Neuron (in vitro differentiated cells): ENCODE results near the gene RNF213.

Experiments used
- H2AFZ ChIP-seq: one replicate; pipeline ENCODE4 v1.6.1; 2013; ENCODE audit warnings: low read depth, mild to moderate bottlenecking, inconsistent platforms, low read length, moderate library complexity
- H3K27me3 ChIP-seq: one replicate; pipeline ENCODE4 v1.6.1; 2013; ENCODE audit warnings: low read length; ENCODE audit not compliant: insufficient read depth
- H3K36me3 ChIP-seq: one replicate; pipeline ENCODE4 v1.6.1; 2013; ENCODE audit warnings: low read length; ENCODE audit not compliant: insufficient read depth
- H3K4me1 ChIP-seq: one replicate; pipeline ENCODE4 v1.6.1; 2013; ENCODE audit warnings: low read length; ENCODE audit not compliant: insufficient read depth
- H3K4me3 ChIP-seq: 2 replicates; pipeline ENCODE4 v1.5.1; 2013; ENCODE audit warnings: mild to moderate bottlenecking, low read length, moderate library complexity
- H3K9me3 ChIP-seq: one replicate; pipeline ENCODE4 v1.6.1; 2013; ENCODE audit warnings: low read length

The RNF213 gene

GRCh38 chr17:80421381-80422090 is 160.9 kb downstream of the RNF213 start:
- Histone ChIP-seq H3K9me3 (no peaks in the 10 kb centered on the region), H3K27me3 (no peaks in the 10 kb centered on the region), H3K4me3 (no peak overlapping the region), H2AFZ (no peak overlapping the region), H3K36me3 (peaks cover 23% of the 10 kb centered on the region), H3K4me1 (peaks cover under 1% of the 10 kb centered on the region)

- H3K4me1 ChIP-seq = peaks cover 3% of the 10 kb centered on the region
- no peaks in the 10 kb centered on the region for H3K27me3 ChIP-seq
- peaks cover 18% of the 10 kb centered on the region for H3K36me3 ChIP-seq
- no peaks in the 10 kb centered on the region for H3K9me3 ChIP-seq
- no peak overlapping the region for H2AFZ ChIP-seq
- no peak overlapping the region for H3K4me3 ChIP-seq
These were observed 161.6 kb downstream of the RNF213 start for GRCh38 chr17:80422276-80422675.

- no peak overlapping the region for H2AFZ ChIP-seq
- no peaks in the 10 kb centered on the region for H3K27me3 ChIP-seq
- peaks cover 12% of the 10 kb centered on the region for H3K36me3 ChIP-seq
- peaks cover 3% of the 10 kb centered on the region for H3K4me1 ChIP-seq
- no peak overlapping the region for H3K4me3 ChIP-seq
- H3K9me3 ChIP-seq = no peaks in the 10 kb centered on the region
These were observed 162.3 kb downstream of the RNF213 start for GRCh38 chr17:80422981-80423380.

- Histone ChIP-seq H3K36me3 (peaks cover 5% of the 10 kb centered on the region), H3K4me3 (no peak overlapping the region), H3K27me3 (no peaks in the 10 kb centered on the region), H2AFZ (no peak overlapping the region), H3K4me1 (peaks cover 3% of the 10 kb centered on the region), H3K9me3 (no peaks in the 10 kb centered on the region)
These were observed 163.0 kb downstream of the RNF213 start for GRCh38 chr17:80423536-80424225.

GRCh38 chr17:80424261-80424660 is 163.6 kb downstream of the RNF213 start:
- Histone ChIP-seq H3K4me3 (no peak overlapping the region), H3K4me1 (peaks cover 3% of the 10 kb centered on the region), H3K27me3 (no peaks in the 10 kb centered on the region), H3K36me3 (peaks cover 4% of the 10 kb centered on the region), H3K9me3 (no peaks in the 10 kb centered on the region), H2AFZ (no peak overlapping the region)

GRCh38 chr17:80424878-80425765 is 164.5 kb downstream of the RNF213 start:
- Histone ChIP-seq H3K36me3 (no peaks in the 10 kb centered on the region), H3K4me3 (no peak overlapping the region), H3K27me3 (no peaks in the 10 kb centered on the region), H2AFZ (no peak overlapping the region), H3K4me1 (peaks cover 3% of the 10 kb centered on the region), H3K9me3 (no peaks in the 10 kb centered on the region)

GRCh38 chr17:80425835-80426426 is 165.3 kb downstream of the RNF213 start:
- no peak overlapping the region for H2AFZ ChIP-seq
- peaks cover 3% of the 10 kb centered on the region for H3K4me1 ChIP-seq
- H3K36me3 ChIP-seq = no peaks in the 10 kb centered on the region
- no peaks in the 10 kb centered on the region for H3K27me3 ChIP-seq
- H3K4me3 ChIP-seq = no peak overlapping the region
- no peaks in the 10 kb centered on the region for H3K9me3 ChIP-seq

GRCh38 chr17:80426671-80427326 is 166.1 kb downstream of the RNF213 start:
- Histone ChIP-seq H3K4me1 (peaks cover 3% of the 10 kb centered on the region), H2AFZ (no peak overlapping the region), H3K27me3 (no peaks in the 10 kb centered on the region), H3K9me3 (no peaks in the 10 kb centered on the region), H3K4me3 (no peak overlapping the region), H3K36me3 (no peaks in the 10 kb centered on the region)

- no peaks in the 10 kb centered on the region for H3K27me3 ChIP-seq
- no peak overlapping the region for H3K4me3 ChIP-seq
- H3K4me1 ChIP-seq = peaks cover 3% of the 10 kb centered on the region
- no peaks in the 10 kb centered on the region for H3K36me3 ChIP-seq
- no peak overlapping the region for H2AFZ ChIP-seq
- no peaks in the 10 kb centered on the region for H3K9me3 ChIP-seq
These were observed 167.0 kb downstream of the RNF213 start for GRCh38 chr17:80427366-80428282.

GRCh38 chr17:80428363-80428762 is 167.7 kb downstream of the RNF213 start:
- Histone ChIP-seq H3K36me3 (no peaks in the 10 kb centered on the region), H3K9me3 (no peaks in the 10 kb centered on the region), H2AFZ (no peak overlapping the region), H3K4me3 (no peak overlapping the region), H3K27me3 (no peaks in the 10 kb centered on the region), H3K4me1 (peaks cover 3% of the 10 kb centered on the region)

GRCh38 chr17:80428796-80429195 is 168.1 kb downstream of the RNF213 start:
- Histone ChIP-seq H3K36me3 (no peaks in the 10 kb centered on the region), H3K4me1 (peaks cover 3% of the 10 kb centered on the region), H3K9me3 (no peaks in the 10 kb centered on the region), H3K27me3 (no peaks in the 10 kb centered on the region), H3K4me3 (no peak overlapping the region), H2AFZ (no peak overlapping the region)
